Upper lobe of right lung (tissue), 1 donor: ENCODE results near the gene CDT1. TPM values are rescaled to one million over a fixed set of nuclear protein-coding genes. Genes with fewer than 3 reads are reported as not detected.
"Not testable (repeated sequence)": the region's sequence is repeated elsewhere in the genome, so short reads cannot be mapped to it uniquely, and the experiment has no call there.

Experiments used
- ATAC-seq: fragments of 200-7000 bp; cut with Tn5 transposase; one replicate; pipeline ENCODE4 v1.9.1; 2020; ENCODE audit warnings: mild to moderate bottlenecking, moderate library complexity
- DNase-seq: peaks from one replicate; pipeline ENCODE4 v3.0.0-alpha.2; 2020
- H3K27ac ChIP-seq: fragments of 200-600 bp; one replicate; pipeline ENCODE4 v1.8.0; 2022
- H3K27me3 ChIP-seq: fragments of 200-600 bp; one replicate; pipeline ENCODE4 v1.8.0; 2022; ENCODE audit warnings: mild to moderate bottlenecking
- H3K36me3 ChIP-seq: fragments of 200-600 bp; one replicate; pipeline ENCODE4 v1.8.0; 2022
- H3K4me1 ChIP-seq: fragments of 200-600 bp; one replicate; pipeline ENCODE4 v1.8.0; 2022
- H3K4me3 ChIP-seq: fragments of 200-600 bp; one replicate; pipeline ENCODE4 v1.8.0; 2022; ENCODE audit warnings: mild to moderate bottlenecking
- H3K9me3 ChIP-seq: fragments of 200-600 bp; one replicate; pipeline ENCODE4 v1.8.0; 2022
- CTCF ChIP-seq: fragments of 200-600 bp; IDR thresholded peaks from one replicate; pipeline ENCODE4 v1.8.0; 2022; ENCODE audit warnings: antibody characterized with exemption
- intact Hi-C: fragments of 100-400 bp; cut with DNase I; formaldehyde crosslinking; loops from one replicate; pipeline ENCODE4 v1.11.0; 2022
- total RNA-seq: library from RNA; stranded (reverse); fragmentation: NEBNext Ultra II Directional; extraction: Animal tissue kit (Norgen Biotek cat#: 25700); gene quantifications from one replicate; pipeline ENCODE4 v1.2.1, GENCODE V29; 2021
- donor health status: DM: no; HTN: yes; CAD: no; lungs with severe emphysema.

The CDT1 gene
- total RNA-seq, 1 donor from 2014 or later, result 1.0 TPM

GRCh38 chr16:88787579-88788314, 15.8 kb upstream of the CDT1 start:
- no peak for TF ChIP-seq CTCF
- H3K4me3 ChIP-seq, result no peak overlapping the region
- no peaks in the 10 kb centered on the region for H3K27me3 ChIP-seq
- no peak for DNase-seq
- no peaks in the 10 kb centered on the region for H3K36me3 ChIP-seq
- ATAC-seq, result no peak
- intact Hi-C loops, result loop anchor here (5.0 kb wide), 1 partner anchor 45 kb away; no protein-coding TSS in a partner anchor
- peaks cover 21% of the 10 kb centered on the region for H3K4me1 ChIP-seq
- no peaks in the 10 kb centered on the region for H3K9me3 ChIP-seq
- no peak overlapping the region for H3K27ac ChIP-seq

GRCh38 chr16:88788749-88789148, 14.8 kb upstream of the CDT1 start:
- H3K27me3 ChIP-seq, H3K36me3 ChIP-seq, ATAC-seq, H3K9me3 ChIP-seq, DNase-seq, H3K4me3 ChIP-seq, H3K27ac ChIP-seq: not testable (repeated sequence)
- peaks cover 11% of the 10 kb centered on the region for H3K4me1 ChIP-seq
- intact Hi-C loops, result loop anchor here (5.0 kb wide), 1 partner anchor 46 kb away; no protein-coding TSS in a partner anchor

GRCh38 chr16:88789594-88789993, 14.0 kb upstream of the CDT1 start:
- Histone ChIP-seq H3K9me3 (no peaks in the 10 kb centered on the region), H3K4me3 (no peak overlapping the region), H3K27ac (peak overlapping the region; percentile 65), H3K36me3 (no peaks in the 10 kb centered on the region), H3K27me3 (peaks cover 6% of the 10 kb centered on the region), H3K4me1 (peaks cover 10% of the 10 kb centered on the region)
- no peak for TF ChIP-seq CTCF
- intact Hi-C loops, result loop anchor here (5.0 kb wide), 1 partner anchor 47 kb away; no protein-coding TSS in a partner anchor
- DNase-seq (no peak), ATAC-seq (peak; percentile 37)

GRCh38 chr16:88790312-88791211, 13.0 kb upstream of the CDT1 start:
- no peaks in the 10 kb centered on the region for H3K9me3 ChIP-seq
- peaks cover 6% of the 10 kb centered on the region for H3K27me3 ChIP-seq
- intact Hi-C loops, result no loop called here
- peak; percentile 80 for ATAC-seq
- no peak for TF ChIP-seq CTCF
- H3K4me1 ChIP-seq, result peaks cover 10% of the 10 kb centered on the region
- H3K4me3 ChIP-seq, result peak overlapping the region; percentile 10
- H3K27ac ChIP-seq, result peak overlapping the region; percentile 65
- no peaks in the 10 kb centered on the region for H3K36me3 ChIP-seq
- DNase-seq, result peak; percentile 88

GRCh38 chr16:88792078-88792550, 11.5 kb upstream of the CDT1 start:
- peak; percentile 47 for ATAC-seq
- intact Hi-C loops, result no loop called here

More at GRCh38 chr16:88792078-88792550, 11.5 kb upstream of the CDT1 start:
- Histone ChIP-seq H3K27me3 (peaks cover 6% of the 10 kb centered on the region), H3K4me1 (peaks cover 10% of the 10 kb centered on the region), H3K4me3 (no peak overlapping the region), H3K9me3 (no peaks in the 10 kb centered on the region), H3K36me3 (no peaks in the 10 kb centered on the region), H3K27ac (no peak overlapping the region)
- DNase-seq, result no peak
- TF ChIP-seq CTCF, result no peak
